Epithelial cell of proximal tubule (primary cell): Measurements from ENCODE around the gene SPTLC1. TPM values are rescaled to one million over a fixed set of nuclear protein-coding genes. Genes with fewer than 3 reads are reported as not detected.
A peak's percentile ranks its signal among the peaks of the same experiment; 100 is the strongest.

Experiments
- DNase-seq: peaks from one replicate; pipeline ENCODE4 v3.0.0-alpha.2; 2011; ENCODE audit warnings: low read depth
- H3K4me3 ChIP-seq: 2 replicates; pipeline ENCODE4 v1.5.1; 2011; ENCODE audit warnings: low read depth, mild to moderate bottlenecking, low read length
- total RNA-seq: library from RNA; depleted of rRNA; stranded (reverse); fragments of >200 nt; gene quantifications from 2 replicates; pipeline ENCODE4 v1.2.3, GENCODE V29; 2015
- TF ChIP-seq, protein P1 (sequence below): conservative IDR thresholded peaks from 2 replicates; pipeline ENCODE4 v1.5.1; 2012; ENCODE audit warnings: low read depth, mild to moderate bottlenecking, low read length

The SPTLC1 gene
- total RNA-seq, 1 donor from 2014 or later, result 84.4 TPM

DNA sequence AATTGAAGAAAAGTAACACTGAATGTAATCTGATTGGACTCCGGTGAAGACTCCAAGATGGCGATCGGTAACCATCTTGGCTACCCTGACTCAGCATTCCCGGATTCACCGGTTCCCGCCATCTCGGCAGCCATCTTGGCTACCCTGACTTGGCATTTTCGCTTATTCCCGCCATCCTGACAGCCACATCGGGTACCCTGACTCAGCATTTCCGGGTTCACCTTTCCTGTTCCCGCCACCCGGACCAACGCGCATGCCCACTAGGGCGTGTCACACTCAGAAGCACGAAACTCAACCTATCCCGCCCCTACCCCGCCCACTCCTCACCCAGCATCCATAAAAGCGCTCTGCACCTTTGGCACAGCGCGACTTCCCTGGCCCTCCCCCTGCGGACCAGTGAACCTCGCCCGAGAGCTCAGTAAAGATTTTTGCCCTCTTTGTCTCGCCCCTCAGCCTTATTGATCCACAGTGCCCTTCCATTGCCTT is 17.2 kb downstream of the SPTLC1 start:
- peak overlapping the region; percentile 42 for H3K4me3 ChIP-seq
- DNase-seq, result peak; percentile 44
- TF ChIP-seq, protein P1, sequence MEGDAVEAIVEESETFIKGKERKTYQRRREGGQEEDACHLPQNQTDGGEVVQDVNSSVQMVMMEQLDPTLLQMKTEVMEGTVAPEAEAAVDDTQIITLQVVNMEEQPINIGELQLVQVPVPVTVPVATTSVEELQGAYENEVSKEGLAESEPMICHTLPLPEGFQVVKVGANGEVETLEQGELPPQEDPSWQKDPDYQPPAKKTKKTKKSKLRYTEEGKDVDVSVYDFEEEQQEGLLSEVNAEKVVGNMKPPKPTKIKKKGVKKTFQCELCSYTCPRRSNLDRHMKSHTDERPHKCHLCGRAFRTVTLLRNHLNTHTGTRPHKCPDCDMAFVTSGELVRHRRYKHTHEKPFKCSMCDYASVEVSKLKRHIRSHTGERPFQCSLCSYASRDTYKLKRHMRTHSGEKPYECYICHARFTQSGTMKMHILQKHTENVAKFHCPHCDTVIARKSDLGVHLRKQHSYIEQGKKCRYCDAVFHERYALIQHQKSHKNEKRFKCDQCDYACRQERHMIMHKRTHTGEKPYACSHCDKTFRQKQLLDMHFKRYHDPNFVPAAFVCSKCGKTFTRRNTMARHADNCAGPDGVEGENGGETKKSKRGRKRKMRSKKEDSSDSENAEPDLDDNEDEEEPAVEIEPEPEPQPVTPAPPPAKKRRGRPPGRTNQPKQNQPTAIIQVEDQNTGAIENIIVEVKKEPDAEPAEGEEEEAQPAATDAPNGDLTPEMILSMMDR, result no peak

DNA sequence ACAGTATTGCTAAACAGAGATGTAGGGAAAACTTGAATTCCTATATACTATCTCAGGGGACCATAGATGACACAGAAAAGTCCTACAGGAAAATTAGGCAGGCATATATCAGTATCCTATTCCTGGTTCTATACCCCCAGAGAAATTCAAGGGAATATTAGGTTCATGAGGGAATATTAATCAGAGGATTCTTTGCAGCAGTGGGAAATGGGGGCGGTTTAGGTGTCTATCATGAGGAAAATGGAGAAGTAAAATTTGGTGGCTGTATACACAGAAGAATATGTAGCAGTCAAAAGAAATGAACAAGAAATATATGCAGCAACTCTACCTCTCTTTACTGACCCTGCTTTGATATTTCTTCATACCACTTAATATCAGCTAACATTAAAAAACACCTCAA is 20.0 kb downstream of the SPTLC1 start:
- no peak overlapping the region for H3K4me3 ChIP-seq
- DNase-seq, result no peak
- TF ChIP-seq, protein P1, result no peak

DNA sequence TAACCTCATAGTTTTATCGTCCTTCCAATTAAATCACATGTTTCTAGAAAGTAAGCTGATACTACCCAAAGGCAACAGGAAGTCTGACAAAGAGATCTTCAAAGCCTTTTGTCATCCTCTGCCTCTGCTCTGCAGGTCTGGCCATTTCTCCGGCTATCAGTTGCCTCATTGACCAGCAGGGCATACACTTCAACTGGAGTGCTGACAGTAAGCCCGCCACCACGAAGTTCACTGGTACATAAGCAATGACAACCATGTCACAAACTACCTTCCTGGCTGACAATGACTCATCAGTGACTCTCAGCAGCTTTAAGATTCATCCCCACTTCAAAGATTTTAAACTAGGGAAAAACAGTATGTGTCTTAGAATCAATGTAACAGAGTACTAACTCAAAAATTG is 20.6 kb downstream of the SPTLC1 start:
- no peak overlapping the region for H3K4me3 ChIP-seq
- TF ChIP-seq, protein P1, result no peak
- DNase-seq, result no peak

DNA sequence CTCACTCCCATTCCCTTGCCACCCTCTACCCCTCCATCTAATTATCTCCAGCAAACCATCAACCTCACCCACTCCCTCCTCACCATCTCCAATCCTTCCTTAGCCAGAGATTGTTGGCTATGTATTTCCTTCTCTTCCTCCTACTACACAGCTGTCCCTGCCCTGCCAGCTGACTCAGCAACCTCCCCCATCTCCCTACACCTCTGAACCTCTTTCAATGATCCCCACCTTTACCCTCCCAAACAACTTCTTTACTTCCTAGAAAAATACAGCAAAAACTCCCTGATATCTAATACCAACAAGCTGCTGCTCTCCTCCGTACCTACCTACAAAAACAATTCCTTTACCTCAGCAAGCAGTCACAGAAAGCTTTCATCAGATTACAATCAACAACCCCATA is 37.3 kb downstream of the SPTLC1 start:
- H3K4me3 ChIP-seq, result no peak overlapping the region
- TF ChIP-seq, protein P1, result no peak
- no peak for DNase-seq

DNA sequence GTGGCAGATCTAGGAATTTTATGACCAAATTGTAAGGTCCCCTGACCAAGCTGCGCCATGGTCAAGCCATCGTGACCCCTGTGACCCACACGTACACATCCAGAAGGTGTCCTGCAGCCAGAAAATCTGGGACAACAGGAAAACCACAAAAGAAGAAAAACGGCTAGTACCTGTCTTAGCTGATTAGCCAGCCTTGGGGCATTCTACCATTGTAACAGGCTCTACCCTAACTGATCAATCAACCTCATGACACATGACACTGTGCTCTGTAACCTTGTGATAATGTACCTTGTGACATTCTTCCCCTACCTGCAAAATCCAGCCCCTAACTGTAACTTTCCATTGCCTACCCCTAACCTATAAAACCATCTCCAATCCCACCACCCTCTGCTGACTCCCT is 43.6 kb downstream of the SPTLC1 start:
- no peak overlapping the region for H3K4me3 ChIP-seq
- TF ChIP-seq, protein P1, result no peak
- no peak for DNase-seq

DNA sequence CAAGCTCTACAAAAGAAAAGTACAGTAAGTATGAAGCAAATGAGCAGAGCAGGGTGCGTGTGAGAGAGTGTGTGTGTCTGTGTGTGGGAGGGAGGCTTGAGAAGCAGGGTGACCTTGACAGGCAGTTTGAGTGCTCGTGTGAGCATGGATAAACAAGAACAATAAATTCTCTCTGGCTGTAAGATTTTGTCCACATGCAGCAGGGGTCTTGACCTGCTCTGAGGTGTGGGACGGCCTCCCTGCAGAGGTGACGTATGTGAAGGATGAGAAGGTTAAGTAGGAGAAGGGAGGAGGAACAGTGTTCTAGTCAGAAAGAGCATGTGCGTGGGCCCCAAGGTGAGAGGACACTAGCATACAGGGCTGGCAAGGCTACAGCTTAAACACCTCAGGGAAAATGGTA is 49.0 kb downstream of the SPTLC1 start:
- H3K4me3 ChIP-seq, result no peak overlapping the region
- TF ChIP-seq, protein P1, result no peak
- no peak for DNase-seq

DNA sequence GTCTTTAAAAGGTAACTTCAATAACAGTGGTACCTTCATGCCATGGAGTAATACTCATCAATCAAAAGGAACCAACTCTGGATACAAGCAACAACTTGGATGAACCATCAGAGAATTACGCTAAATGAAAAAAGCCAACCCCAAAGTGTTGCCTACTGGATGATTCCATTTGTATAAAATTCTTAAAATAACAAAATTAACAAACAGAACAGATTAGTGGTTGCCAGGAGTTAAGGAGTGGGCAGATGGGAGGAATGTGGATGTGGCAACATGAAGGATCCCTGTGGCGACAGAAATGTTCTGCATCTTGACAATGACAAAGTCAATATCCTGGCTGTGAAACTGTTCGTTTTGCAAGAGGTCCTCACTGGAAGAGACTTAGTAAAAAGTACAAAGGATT is 50.5 kb downstream of the SPTLC1 start:
- TF ChIP-seq, protein P1, result no peak
- no peak overlapping the region for H3K4me3 ChIP-seq
- no peak for DNase-seq
